ENCODE data around the gene HM13.

- TF ChIP-seq, protein P1, sequence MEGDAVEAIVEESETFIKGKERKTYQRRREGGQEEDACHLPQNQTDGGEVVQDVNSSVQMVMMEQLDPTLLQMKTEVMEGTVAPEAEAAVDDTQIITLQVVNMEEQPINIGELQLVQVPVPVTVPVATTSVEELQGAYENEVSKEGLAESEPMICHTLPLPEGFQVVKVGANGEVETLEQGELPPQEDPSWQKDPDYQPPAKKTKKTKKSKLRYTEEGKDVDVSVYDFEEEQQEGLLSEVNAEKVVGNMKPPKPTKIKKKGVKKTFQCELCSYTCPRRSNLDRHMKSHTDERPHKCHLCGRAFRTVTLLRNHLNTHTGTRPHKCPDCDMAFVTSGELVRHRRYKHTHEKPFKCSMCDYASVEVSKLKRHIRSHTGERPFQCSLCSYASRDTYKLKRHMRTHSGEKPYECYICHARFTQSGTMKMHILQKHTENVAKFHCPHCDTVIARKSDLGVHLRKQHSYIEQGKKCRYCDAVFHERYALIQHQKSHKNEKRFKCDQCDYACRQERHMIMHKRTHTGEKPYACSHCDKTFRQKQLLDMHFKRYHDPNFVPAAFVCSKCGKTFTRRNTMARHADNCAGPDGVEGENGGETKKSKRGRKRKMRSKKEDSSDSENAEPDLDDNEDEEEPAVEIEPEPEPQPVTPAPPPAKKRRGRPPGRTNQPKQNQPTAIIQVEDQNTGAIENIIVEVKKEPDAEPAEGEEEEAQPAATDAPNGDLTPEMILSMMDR (IDR thresholded peaks at IDR 0.05 in 8 of 11, conservative IDR thresholded peaks at IDR 0.05 in 3 of 11): no peak
- TF ChIP-seq POLR2A (IDR thresholded peaks at IDR 0.05) (no peak), POLR2AphosphoS5 (IDR thresholded peaks at IDR 0.05) (no peak)
These were observed 57.9 kb downstream of the HM13 start for GRCh38 chr20:31572042-31572700.
